Breast epithelium (tissue), 3 donors: ENCODE measurements around the gene NPIPA5.
"Not testable (repeated sequence)": the region's sequence is repeated elsewhere in the genome, so short reads cannot be mapped to it uniquely, and the experiment has no call there.

Experiments
- CTCF ChIP-seq, 3 donors: fragments of 450-650 bp; IDR thresholded peaks; one replicate each; pipeline ENCODE4 v1.5.1; 2016 to 2017; ENCODE audit warnings: antibody characterized with exemption in 3 of 3, mild to moderate bottlenecking in 3 of 3, moderate library complexity in 3 of 3
- POLR2A ChIP-seq: fragments of 450-650 bp; IDR thresholded peaks from one replicate; pipeline ENCODE4 v1.6.1; 2016; ENCODE audit warnings: antibody characterized with exemption, mild to moderate bottlenecking, moderate library complexity
- POLR2AphosphoS5 ChIP-seq, 3 donors: sonication (generic); formaldehyde crosslinking; IDR thresholded peaks; one replicate each; pipeline ENCODE4 v1.6.1; 2017; ENCODE audit warnings: antibody characterized with exemption in 3 of 3

GRCh38 chr16:15337974-15338605, 40.0 kb downstream of the NPIPA5 start:
- TF ChIP-seq CTCF (IDR thresholded peaks at IDR 0.05); POLR2A; POLR2AphosphoS5 (IDR thresholded peaks at IDR 0.05): not testable (repeated sequence)
